T-helper 1 cell treated with Interleukin-12 subunit alpha and Interleukin-12 subunit beta and Interleukin-4 antibody, amounts not matched to agents 30 ng/mL and 1 ng/mL, for 36 hours (primary cell): ENCODE measurements around the gene RAB13. TPM values are rescaled to one million over a fixed set of nuclear protein-coding genes. Genes with fewer than 3 reads are reported as not detected.
"Not testable (repeated sequence)": the region's sequence is repeated elsewhere in the genome, so short reads cannot be mapped to it uniquely, and the experiment has no call there.

Experiments used
- intact Hi-C: fragments of 100-400 bp; cut with micrococcal nuclease; formaldehyde crosslinking; loops from one replicate; pipeline ENCODE4 v1.15.1; 2024
- total RNA-seq: library from RNA; stranded (reverse); gene quantifications from 2 replicates; pipeline ENCODE4 v1.2.3, GENCODE V29; 2022

Gene RAB13
- 1.3 and 1.7 TPM in 2 replicates for total RNA-seq

- intact Hi-C loops = loop anchor here (1.0 to 2.0 kb wide), 12 partner anchors 9 to 413 kb away; partner anchors contain the start of genes CREB3L4, INTS3 and JTB
Measured at GRCh38 chr1:153985941-153986761, at the start of gene RAB13. TSS of gene RAB13 (minus strand) at chr1:153986339. CDS start at chr1:153986236, 103 bp downstream.

GRCh38 chr1:154033697-154034096 lies 47.6 kb upstream of the RAB13 start:
- intact Hi-C loops = not testable (repeated sequence)

- intact Hi-C loops = no loop called here
Measured at GRCh38 chr1:154019940-154020339, 33.8 kb upstream of the RAB13 start.

- intact Hi-C loops = no loop called here
Measured at GRCh38 chr1:154019269-154019668, 33.1 kb upstream of the RAB13 start.

- intact Hi-C loops = no loop called here
Measured at GRCh38 chr1:154014154-154014907, 28.2 kb upstream of the RAB13 start.

GRCh38 chr1:154012543-154012942 lies 26.4 kb upstream of the RAB13 start:
- intact Hi-C loops = not testable (repeated sequence)

- intact Hi-C loops = no loop called here
Measured at GRCh38 chr1:154012129-154012528, 26.0 kb upstream of the RAB13 start.

- intact Hi-C loops = no loop called here
Measured at GRCh38 chr1:154006136-154006535, 20.0 kb upstream of the RAB13 start.

- intact Hi-C loops = no loop called here
Measured at GRCh38 chr1:154000420-154000819, 14.3 kb upstream of the RAB13 start.

- intact Hi-C loops = not testable (repeated sequence)
Measured at GRCh38 chr1:153996882-153997281, 10.7 kb upstream of the RAB13 start.

GRCh38 chr1:153995640-153996039 lies 9.5 kb upstream of the RAB13 start:
- intact Hi-C loops = no loop called here

- intact Hi-C loops = no loop called here
Measured at GRCh38 chr1:153995202-153995601, 9.1 kb upstream of the RAB13 start.

- intact Hi-C loops = loop anchor here (2.0 to 5.0 kb wide), 5 partner anchors 33 to 460 kb away; partner anchors contain the start of genes CRTC2 and UBAP2L
Measured at GRCh38 chr1:153991806-153992205, 5.7 kb upstream of the RAB13 start.

- intact Hi-C loops = loop anchor here (2.0 to 5.0 kb wide), 5 partner anchors 32 to 459 kb away; partner anchors contain the start of genes CRTC2 and UBAP2L
Measured at GRCh38 chr1:153991151-153991630, 5.1 kb upstream of the RAB13 start.

- intact Hi-C loops = loop anchor here (1.0 to 5.0 kb wide), 17 partner anchors 13 to 458 kb away; partner anchors contain the start of genes CREB3L4, CRTC2, HAX1 and JTB
Measured at GRCh38 chr1:153990468-153991150, 4.5 kb upstream of the RAB13 start, which contains the start of gene RPS27. TSS of gene RPS27 (plus strand) at chr1:153990762. CDS start at chr1:153990797, 35 bp downstream.

GRCh38 chr1:153987621-153988020 lies 1.5 kb upstream of the RAB13 start:
- intact Hi-C loops = loop anchor here (2.0 kb wide), 3 partner anchors 205 to 415 kb away; partner anchors contain the start of gene INTS3

GRCh38 chr1:153985341-153985912 lies 712 bp downstream of the RAB13 start:
- intact Hi-C loops = no loop called here

- intact Hi-C loops = no loop called here
Measured at GRCh38 chr1:153984123-153984894, 1.8 kb downstream of the RAB13 start.

- intact Hi-C loops = not testable (repeated sequence)
Measured at GRCh38 chr1:153981735-153982134, 4.4 kb downstream of the RAB13 start.

- intact Hi-C loops = loop anchor here (5.0 kb wide), 2 partner anchors 178 to 348 kb away; partner anchors contain the start of genes ATP8B2 and NUP210L
Measured at GRCh38 chr1:153979091-153979490, 7.0 kb downstream of the RAB13 start.
